Omental fat pad (tissue), 4 donors: ENCODE data around the gene CIAO3. TPM values are rescaled to one million over a fixed set of nuclear protein-coding genes. Genes with fewer than 3 reads are reported as not detected.
A peak's percentile ranks its signal among the peaks of the same experiment; 100 is the strongest.

Experiments
- ATAC-seq: fragments of 150-250 bp; one replicate; pipeline ENCODE4 v1.9.1; 2016; ENCODE audit warnings: mild to moderate bottlenecking, moderate library complexity; ENCODE audit not compliant: low FRiP score
- DNase-seq: peaks from one replicate; pipeline ENCODE4 v3.0.0-alpha.2; 2019; ENCODE audit warnings: low spot score
- CTCF ChIP-seq, 3 donors: fragments of 450-650 bp; IDR thresholded peaks; one replicate each; pipeline ENCODE4 v1.5.1; 2016 to 2017; ENCODE audit warnings: antibody characterized with exemption in 3 of 3, mild to moderate bottlenecking in 3 of 3, moderate library complexity in 2 of 3
- total RNA-seq, 4 donors: library from RNA; depleted of rRNA; stranded (reverse); fragments of >200 nt; gene quantifications; one replicate each; pipeline ENCODE4 v1.1.0, GENCODE V29; 2016

CIAO3 gene
- total RNA-seq, 4 donors from 2014 or later: 17.6 to 26.8 (median 22.1) TPM

- DNase-seq: no peak
- ATAC-seq: no peak
Measured at GRCh38 chr16:698911-699671, 41.7 kb downstream of the CIAO3 start.

GRCh38 chr16:695355-696089 lies 45.3 kb downstream of the CIAO3 start:
- no peak for TF ChIP-seq CTCF (IDR thresholded peaks at IDR 0.05)
- ATAC-seq (peak; percentile 46), DNase-seq (no peak)

More at GRCh38 chr16:698911-699671, 41.7 kb downstream of the CIAO3 start:
- no peak for TF ChIP-seq CTCF (IDR thresholded peaks at IDR 0.05)

GRCh38 chr16:694863-695354 lies 45.9 kb downstream of the CIAO3 start:
- no peak for ATAC-seq
- no peak for DNase-seq
- TF ChIP-seq CTCF (IDR thresholded peaks at IDR 0.05): no peak

GRCh38 chr16:694187-694862 lies 46.5 kb downstream of the CIAO3 start:
- ATAC-seq (no peak), DNase-seq (no peak)
- no peak for TF ChIP-seq CTCF (IDR thresholded peaks at IDR 0.05)

- no peak for TF ChIP-seq CTCF (IDR thresholded peaks at IDR 0.05)
- DNase-seq (no peak), ATAC-seq (no peak)
Measured at GRCh38 chr16:693766-694165, 47.0 kb downstream of the CIAO3 start.

- no peak for ATAC-seq
- TF ChIP-seq CTCF (IDR thresholded peaks at IDR 0.05): no peak
- no peak for DNase-seq
Measured at GRCh38 chr16:693364-693763, 47.4 kb downstream of the CIAO3 start.
